ENCODE measurements around the gene CELA2B.
"Not testable (repeated sequence)": the region's sequence is repeated elsewhere in the genome, so short reads cannot be mapped to it uniquely, and the experiment has no call there.

Gene CELA2B

GRCh38 chr1:15504436-15504835 is 28.5 kb downstream of the CELA2B start:
- DNase-seq, result no peak

GRCh38 chr1:15506831-15507230 is 30.9 kb downstream of the CELA2B start:
- DNase-seq, result no peak

GRCh38 chr1:15507278-15507677 is 31.4 kb downstream of the CELA2B start:
- DNase-seq, result no peak

- no peak for DNase-seq
These were observed 33.0 kb downstream of the CELA2B start for GRCh38 chr1:15508700-15509487.

- DNase-seq, result no peak
These were observed 33.7 kb downstream of the CELA2B start for GRCh38 chr1:15509586-15509985.

GRCh38 chr1:15510611-15511405 is 34.9 kb downstream of the CELA2B start:
- no peak for DNase-seq

- no peak for DNase-seq
These were observed 37.3 kb downstream of the CELA2B start for GRCh38 chr1:15513192-15513591.

GRCh38 chr1:15513919-15514318 is 38.0 kb downstream of the CELA2B start:
- no peak for DNase-seq

- not testable (repeated sequence) for DNase-seq
These were observed 38.7 kb downstream of the CELA2B start for GRCh38 chr1:15514557-15514956.

- peak in 1 of 2 experiments; percentile 8 for DNase-seq
These were observed 39.2 kb downstream of the CELA2B start for GRCh38 chr1:15515022-15515663.

- no peak for DNase-seq
These were observed 43.7 kb downstream of the CELA2B start for GRCh38 chr1:15519625-15520024.

- DNase-seq, result not testable (repeated sequence)
These were observed 45.5 kb downstream of the CELA2B start for GRCh38 chr1:15521206-15521906.

- DNase-seq, result no peak
These were observed 46.6 kb downstream of the CELA2B start for GRCh38 chr1:15522551-15522950.

GRCh38 chr1:15523104-15524020 is 47.5 kb downstream of the CELA2B start:
- peak in 1 of 2 experiments; percentile 13 for DNase-seq

- DNase-seq, result no peak
These were observed 48.0 kb downstream of the CELA2B start, which contains the start of gene CASP9 for GRCh38 chr1:15524021-15524282. CASP9 (minus strand) TSS chr1:15524215; CDS start chr1:15524200, 15 bp downstream.

- DNase-seq, result peak; percentile 93
These were observed 48.6 kb downstream of the CELA2B start for GRCh38 chr1:15524283-15525049.

GRCh38 chr1:15525050-15526020 is 49.4 kb downstream of the CELA2B start:
- DNase-seq, result peak in 1 of 2 experiments; percentile 50

GRCh38 chr1:15526021-15526489 is 50.2 kb downstream of the CELA2B start:
- DNase-seq, result no peak

GRCh38 chr1:15526490-15527339 is 50.8 kb downstream of the CELA2B start, which contains the start of gene DNAJC16:
DNAJC16 (plus strand) TSS chr1:15526848; CDS start chr1:15529106, 2,258 bp downstream.
- peak; percentile 99 for DNase-seq
